GM12878 (cell line): ENCODE measurements around the gene ANKRD13A.

Experiments
- BRCA1 ChIP-seq: IDR thresholded peaks from 2 replicates; pipeline ENCODE4 v1.6.1; 2011; ENCODE audit warnings: low read depth, low read length, improper control_type of control experiment
- CTCF ChIP-seq, 3 experiments: IDR thresholded peaks in 2 of 3; conservative IDR thresholded peaks in 1 of 3; 2 replicates each; pipeline ENCODE4 v1.5.1; 2011; ENCODE audit warnings: low read depth in 3 of 3, low read length in 3 of 3, mild to moderate bottlenecking in 3 of 3, control low read depth in 2 of 3, moderate library complexity in 2 of 3, inconsistent platforms in 1 of 3, mixed read lengths in 1 of 3; ENCODE audit not compliant: control insufficient read depth in 2 of 3, insufficient read depth in 1 of 3; ENCODE audit errors: extremely low read depth in 1 of 3
- EP300 ChIP-seq, 2 experiments: fragments of 150-350 bp in 1 of 2; IDR thresholded peaks; 2 replicates each; pipeline ENCODE4 v1.6.1; 2011 to 2012; ENCODE audit warnings: low read depth in 2 of 2, low read length in 2 of 2, borderline replicate concordance in 1 of 2, improper control_type of control experiment in 1 of 2, inconsistent platforms in 1 of 2; ENCODE audit not compliant: control insufficient read depth in 1 of 2
- PBX3 ChIP-seq: IDR thresholded peaks from 2 replicates; pipeline ENCODE4 v1.6.1; 2011; ENCODE audit warnings: mild to moderate bottlenecking, low read depth, low read length, moderate library complexity; ENCODE audit not compliant: insufficient replicate concordance
- PKNOX1 ChIP-seq: fragments of 450-650 bp; IDR thresholded peaks from 2 replicates; pipeline ENCODE4 v1.6.1; 2016; ENCODE audit warnings: mild to moderate bottlenecking
- POLR2A ChIP-seq: IDR thresholded peaks from 2 replicates; pipeline ENCODE4 v1.6.1; 2011; ENCODE audit warnings: low read depth, mild to moderate bottlenecking, low read length
- POLR2AphosphoS5 ChIP-seq: IDR thresholded peaks from 2 replicates; pipeline ENCODE4 v1.6.1; 2011; ENCODE audit warnings: mild to moderate bottlenecking, low read length, inconsistent platforms
- REST ChIP-seq: IDR thresholded peaks from 2 replicates; pipeline ENCODE4 v1.6.1; 2012; ENCODE audit warnings: mild to moderate bottlenecking, low read depth, low read length
- SMC3 ChIP-seq: IDR thresholded peaks from 2 replicates; pipeline ENCODE4 v1.6.1; 2011; ENCODE audit warnings: low read length, improper control_type of control experiment, borderline replicate concordance
- USF1 ChIP-seq: IDR thresholded peaks from 2 replicates; pipeline ENCODE4 v1.6.1; 2011; ENCODE audit warnings: borderline replicate concordance, low read depth, mild to moderate bottlenecking, moderate library complexity, mixed read lengths, low read length; ENCODE audit not compliant: insufficient read depth; ENCODE audit errors: extremely low read length

GRCh38 chr12:110007881-110008280 lies 8.7 kb downstream of the ANKRD13A start:
- TF ChIP-seq EP300 (IDR thresholded peaks at IDR 0.05; ENCODE audit: borderline replicate concordance in 1 of 2, control insufficient read depth in 1 of 2, low read depth in 2 of 2, low read length in 2 of 2), result no peak
- TF ChIP-seq PKNOX1, result no peak
- no peak for TF ChIP-seq CTCF (IDR thresholded peaks at IDR 0.05 in 2 of 3, conservative IDR thresholded peaks at IDR 0.05 in 1 of 3; ENCODE audit: control insufficient read depth in 2 of 3, extremely low read depth in 1 of 3, insufficient read depth in 1 of 3, low read depth in 3 of 3, low read length in 3 of 3)
- no peak for TF ChIP-seq BRCA1
- TF ChIP-seq POLR2A, result no peak
- no peak for TF ChIP-seq POLR2AphosphoS5
- TF ChIP-seq USF1, result no peak
- no peak for TF ChIP-seq SMC3
- TF ChIP-seq REST, result no peak
- no peak for TF ChIP-seq PBX3
